A204.1 (cell line): ENCODE data around the gene CDC27.
"Not testable (repeated sequence)": the region's sequence is repeated elsewhere in the genome, so short reads cannot be mapped to it uniquely, and the experiment has no call there.

Source experiments
- FAIRE-seq: peaks from 2 replicates; lab custom pipeline; 2012; peaks lifted over from hg19 to GRCh38; lab: Jason Lieb, UNC

The CDC27 gene

GRCh38 chr17:47192554-47192953 is 3.5 kb upstream of the CDC27 start:
- FAIRE-seq: no peak

DNA sequence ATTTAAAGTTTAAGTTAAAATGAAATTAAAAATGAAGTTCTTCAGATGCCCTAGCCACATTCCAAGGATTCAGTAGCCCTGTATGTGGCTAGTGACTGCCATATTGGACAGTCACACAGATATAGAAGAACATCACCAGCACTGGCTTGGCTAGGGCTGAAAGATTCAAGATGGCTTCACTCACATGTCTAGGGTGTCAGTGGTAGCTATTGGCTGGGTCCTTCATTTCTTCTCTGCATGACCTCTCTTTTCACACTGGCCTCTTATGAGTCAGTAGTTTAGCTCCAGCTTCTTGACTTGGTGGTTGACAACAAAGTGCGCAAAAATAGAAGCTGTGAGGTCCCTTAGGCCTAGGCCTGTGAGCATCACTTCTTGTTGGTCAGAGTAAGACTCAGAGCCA is 1.7 kb upstream of the CDC27 start:
- no peak for FAIRE-seq

DNA sequence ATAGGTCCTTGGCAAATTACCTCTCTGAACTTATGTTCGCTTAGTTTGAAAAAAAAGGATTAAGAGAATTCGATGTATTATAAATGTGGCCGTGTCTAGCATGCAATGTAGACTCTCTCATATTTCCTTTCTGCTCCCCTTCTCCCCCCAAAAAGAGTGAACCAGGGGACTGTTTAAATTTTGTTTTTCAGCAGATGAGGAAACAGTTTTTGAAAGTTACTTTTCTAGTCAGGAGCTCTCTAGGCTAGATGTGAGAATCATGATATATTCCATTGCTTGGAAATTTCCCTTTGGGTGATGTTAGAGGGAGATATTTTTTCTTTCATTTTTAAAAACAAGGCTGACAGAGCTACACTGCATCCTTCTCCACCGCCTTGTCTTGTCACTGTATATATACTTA is 1.1 kb upstream of the CDC27 start:
- FAIRE-seq: no peak

- no peak for FAIRE-seq
These were observed 690 bp upstream of the CDC27 start for GRCh38 chr17:47189732-47190237.

DNA sequence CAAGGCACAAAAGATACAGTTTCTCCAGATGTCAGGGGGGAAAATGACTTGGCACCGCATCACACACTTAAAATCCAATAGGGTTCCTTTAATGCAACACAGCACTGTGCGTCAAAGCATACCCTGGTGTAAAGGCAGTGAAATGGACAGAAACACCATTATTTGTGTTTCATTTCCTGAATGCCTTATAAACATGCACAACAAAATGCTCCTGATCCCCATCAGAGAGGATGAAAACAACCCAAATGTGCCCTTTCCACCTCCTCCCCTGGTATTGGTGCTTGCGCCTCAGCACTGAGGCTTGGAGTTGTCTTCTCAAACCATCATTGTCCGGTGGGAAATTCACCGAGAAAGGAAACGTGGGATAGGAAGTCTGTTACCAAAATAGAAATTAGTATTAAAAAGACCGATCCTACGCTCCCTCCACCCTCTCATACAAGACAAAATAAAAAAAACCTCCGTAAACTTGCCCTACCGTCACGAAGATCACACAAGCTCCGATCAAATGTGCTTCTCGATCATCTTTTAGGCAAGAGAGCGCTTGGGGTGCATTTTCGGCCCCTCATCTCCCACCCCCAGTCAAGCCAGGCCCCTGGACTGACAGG is 722 bp downstream of the CDC27 start:
- FAIRE-seq: no peak

GRCh38 chr17:47184681-47185080 is 4.4 kb downstream of the CDC27 start:
- no peak for FAIRE-seq

GRCh38 chr17:47180988-47181387 is 8.1 kb downstream of the CDC27 start:
- not testable (repeated sequence) for FAIRE-seq

DNA sequence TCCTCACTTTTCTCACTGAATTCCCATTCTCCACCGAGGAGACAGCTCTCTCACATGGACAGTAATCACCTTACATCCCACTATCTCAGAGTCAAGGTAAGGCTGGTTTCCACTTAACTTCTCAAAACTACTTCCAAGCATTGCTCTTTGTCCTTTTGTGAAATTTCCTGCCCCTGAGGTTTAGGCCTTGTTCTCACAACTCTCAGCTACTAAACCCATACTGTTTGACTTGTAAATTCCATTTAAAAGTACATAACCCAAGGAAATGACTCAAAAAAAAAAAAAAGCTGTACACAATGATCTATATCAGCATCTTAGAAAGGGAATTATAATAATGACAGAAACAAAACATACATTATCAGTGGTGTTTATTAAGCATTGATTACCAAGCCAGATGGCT is 8.8 kb downstream of the CDC27 start:
- no peak for FAIRE-seq

DNA sequence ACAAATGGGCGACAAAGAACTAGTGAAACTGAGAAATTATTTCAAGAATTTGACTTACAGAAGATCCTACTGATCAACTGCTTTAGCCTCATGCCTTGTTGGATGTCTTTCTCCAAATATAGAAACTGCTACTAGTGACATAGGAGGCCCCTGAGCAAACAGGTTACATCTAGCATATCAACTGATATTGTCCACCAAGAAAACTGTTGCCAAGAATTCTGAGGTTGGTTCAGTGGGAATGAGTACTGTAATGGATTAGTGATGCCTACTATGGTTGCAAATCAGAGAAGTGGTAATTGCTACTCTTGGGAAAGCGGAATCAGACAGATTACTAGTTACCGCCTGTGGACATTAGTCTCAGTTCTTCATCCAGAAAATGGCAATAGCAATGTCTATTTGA is 10.0 kb downstream of the CDC27 start:
- no peak for FAIRE-seq

DNA sequence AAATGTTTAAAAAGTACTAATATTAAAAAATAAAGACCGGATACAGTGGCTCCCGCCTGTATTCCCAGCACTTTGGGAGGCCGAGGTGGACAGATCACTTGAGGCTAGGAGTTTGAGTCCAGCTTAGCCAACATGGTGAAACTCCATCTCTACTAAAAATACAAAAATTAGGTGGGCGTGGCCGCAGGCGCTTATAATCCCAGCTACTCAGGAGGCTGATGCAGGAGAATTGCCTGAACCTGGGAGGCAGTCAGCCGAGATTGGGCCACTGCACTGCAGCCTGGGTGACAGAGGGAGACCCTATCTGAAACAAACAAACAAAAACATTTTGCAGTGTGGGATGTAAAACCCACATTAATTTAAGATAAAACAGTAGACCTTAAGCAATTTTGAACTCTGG is 11.8 kb downstream of the CDC27 start:
- no peak for FAIRE-seq

DNA sequence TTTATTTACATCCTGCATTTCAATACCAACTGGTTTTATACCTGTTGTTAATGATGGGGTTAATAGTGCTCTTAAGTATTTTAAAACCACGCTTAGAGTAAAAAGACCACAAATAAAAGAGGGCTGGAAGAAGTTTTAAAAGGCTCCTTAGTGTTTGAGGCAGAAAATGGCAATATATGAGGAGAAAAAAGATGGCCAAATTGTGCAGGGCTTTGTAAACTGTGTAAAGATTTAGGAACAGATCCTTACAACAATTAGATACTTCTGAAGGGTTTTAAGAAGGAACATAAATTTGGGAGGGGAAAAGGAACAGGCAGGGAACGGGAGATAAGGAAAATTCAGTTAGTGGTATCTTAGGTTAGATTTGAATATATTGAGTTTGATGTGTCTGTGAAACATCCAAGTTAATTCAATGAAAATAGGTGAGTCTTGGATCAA is 12.7 kb downstream of the CDC27 start:
- no peak for FAIRE-seq

- FAIRE-seq: not testable (repeated sequence)
These were observed 14.3 kb downstream of the CDC27 start for GRCh38 chr17:47174823-47175222.

- no peak for FAIRE-seq
These were observed 16.2 kb downstream of the CDC27 start for GRCh38 chr17:47172696-47173565.

- FAIRE-seq: no peak
These were observed 18.4 kb downstream of the CDC27 start for GRCh38 chr17:47170710-47171109.

DNA sequence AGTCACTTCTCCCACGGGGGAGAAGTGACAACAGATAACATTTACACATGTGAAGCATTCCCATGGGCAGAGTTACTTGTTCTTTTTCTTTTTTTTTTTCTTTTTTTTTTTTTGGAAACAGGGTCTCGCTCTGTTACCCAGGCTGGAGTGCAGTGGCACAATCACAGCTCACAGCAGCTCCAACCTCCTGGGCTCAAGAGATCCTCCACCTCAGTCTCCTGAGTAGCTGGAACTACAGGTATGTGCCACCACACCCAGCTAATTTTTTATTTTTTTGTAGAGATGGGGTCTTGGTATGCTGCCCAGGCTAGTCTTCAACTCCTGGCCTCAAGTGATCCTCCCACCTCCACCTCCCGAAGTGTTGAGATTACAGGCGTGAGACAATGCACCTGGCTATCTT is 20.2 kb downstream of the CDC27 start:
- FAIRE-seq: not testable (repeated sequence)

GRCh38 chr17:47166854-47167253 is 22.2 kb downstream of the CDC27 start:
- FAIRE-seq: not testable (repeated sequence)

- FAIRE-seq: no peak
These were observed 24.0 kb downstream of the CDC27 start for GRCh38 chr17:47165137-47165536.

- no peak for FAIRE-seq
These were observed 24.8 kb downstream of the CDC27 start for GRCh38 chr17:47164263-47164662.

DNA sequence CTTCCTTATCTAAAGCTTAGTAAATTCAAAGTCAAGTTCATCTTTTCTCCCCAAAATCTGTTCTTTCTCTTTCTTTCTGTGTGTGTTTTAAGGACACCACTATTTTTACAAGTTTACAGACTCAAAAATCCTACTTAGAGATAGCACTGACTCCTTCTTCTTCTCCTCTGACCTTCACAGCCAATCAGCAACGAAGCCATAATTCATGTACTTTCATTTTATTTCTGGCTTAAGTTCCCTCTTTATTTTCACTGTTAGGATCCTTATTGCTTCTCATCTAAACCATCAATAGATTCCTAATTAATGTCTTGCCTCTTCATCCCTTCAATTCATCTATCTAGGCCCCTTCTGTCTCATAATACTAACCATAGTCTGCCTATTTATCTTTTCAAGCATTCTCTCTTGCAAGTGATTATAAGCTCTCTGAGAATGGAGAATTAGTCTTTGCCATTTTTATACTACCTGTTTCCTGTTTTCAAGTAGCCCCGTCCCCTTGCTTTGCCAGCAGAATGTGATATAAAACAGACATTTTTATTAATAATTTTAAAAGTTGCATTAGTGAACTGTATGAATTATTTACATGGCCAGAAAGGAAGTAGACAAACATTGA is 27.0 kb downstream of the CDC27 start:
- FAIRE-seq: no peak

DNA sequence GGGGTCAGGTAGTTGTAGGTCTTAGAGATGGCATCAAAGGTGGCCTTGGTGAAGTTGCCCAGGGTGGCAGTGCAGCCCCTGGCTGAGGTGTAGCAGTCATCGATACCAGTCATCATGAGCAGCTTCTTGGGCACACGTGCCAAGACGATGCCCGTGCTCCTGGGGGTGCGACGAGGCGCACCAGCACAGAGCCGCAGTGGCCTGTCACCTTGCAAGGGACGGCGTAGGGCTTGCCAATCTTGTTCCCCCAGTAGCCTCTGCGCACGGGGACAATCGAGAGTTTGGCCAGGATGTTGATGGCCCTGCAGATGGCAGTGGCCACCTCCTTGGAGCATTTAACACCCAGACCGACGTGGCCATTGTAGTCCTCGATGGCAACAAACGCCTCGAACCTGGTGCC is 29.8 kb downstream of the CDC27 start:
- FAIRE-seq: no peak

GRCh38 chr17:47145351-47145750 is 43.7 kb downstream of the CDC27 start:
- FAIRE-seq: no peak

- no peak for FAIRE-seq
These were observed 53.9 kb downstream of the CDC27 start for GRCh38 chr17:47135235-47135634.

DNA sequence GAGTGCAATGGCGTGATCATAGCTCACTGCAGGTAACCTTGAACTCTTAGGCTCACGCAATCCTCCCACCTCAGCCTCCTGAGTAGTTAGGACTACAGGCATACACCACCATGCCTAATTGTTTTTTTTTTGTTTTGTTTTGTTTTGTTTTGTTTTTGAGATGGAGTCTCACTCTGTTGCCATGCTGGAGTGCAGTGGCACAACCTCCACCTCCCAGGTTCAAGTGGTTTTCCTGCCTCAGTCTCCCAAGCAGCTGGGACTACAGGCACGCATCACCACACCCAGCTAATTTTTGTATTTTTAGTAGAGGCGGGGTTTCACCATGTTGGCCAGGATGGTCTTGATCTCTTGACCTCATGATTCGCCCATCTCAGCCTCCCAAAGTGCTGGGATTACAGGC is 54.7 kb downstream of the CDC27 start:
- not testable (repeated sequence) for FAIRE-seq
